ENCODE results near the gene ALKBH7.

GRCh38 chr19:6359568-6360341 is 12.8 kb upstream of the ALKBH7 start:
- TF ChIP-seq CTCF (IDR thresholded peaks at IDR 0.05): no peak
- TF ChIP-seq POLR2A (IDR thresholded peaks at IDR 0.05): no peak
